ENCODE results near the gene CYP19A1.

Gene CYP19A1

DNA sequence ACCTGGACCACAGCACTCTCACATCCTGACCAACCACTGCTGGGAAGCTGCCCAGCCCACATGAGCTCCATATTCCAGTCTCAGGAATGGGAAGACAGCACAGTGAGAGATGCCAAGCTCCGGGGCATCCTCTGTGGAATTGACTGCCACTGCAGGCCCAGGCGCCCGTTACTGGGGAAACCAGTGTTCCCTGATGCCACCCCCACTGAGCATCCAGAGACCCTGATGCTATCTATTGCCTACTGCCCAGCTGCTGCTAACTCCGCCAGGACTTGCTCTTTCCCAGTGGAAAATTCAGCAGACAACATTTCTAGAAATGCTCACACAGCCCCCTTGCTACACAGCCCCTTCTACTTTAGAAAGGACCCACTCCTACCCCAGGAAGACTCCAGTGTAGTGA is 57.6 kb downstream of the CYP19A1 start:
- no peak for DNase-seq (ENCODE audit: low read depth in 1 of 2, low spot score in 1 of 2)
- no peak overlapping the region for H3K4me3 ChIP-seq (replicated peaks; ENCODE audit: insufficient read depth, low read length)
- H3K27ac ChIP-seq (replicated peaks), result no peak overlapping the region
- H3K27me3 ChIP-seq (ENCODE audit: insufficient read depth, poor library complexity, severe bottlenecking), result no peaks in the 10 kb centered on the region
- no peak for TF ChIP-seq SPI1 (IDR thresholded peaks at IDR 0.05; ENCODE audit: borderline replicate concordance, low read depth)
- TF ChIP-seq, protein P1, sequence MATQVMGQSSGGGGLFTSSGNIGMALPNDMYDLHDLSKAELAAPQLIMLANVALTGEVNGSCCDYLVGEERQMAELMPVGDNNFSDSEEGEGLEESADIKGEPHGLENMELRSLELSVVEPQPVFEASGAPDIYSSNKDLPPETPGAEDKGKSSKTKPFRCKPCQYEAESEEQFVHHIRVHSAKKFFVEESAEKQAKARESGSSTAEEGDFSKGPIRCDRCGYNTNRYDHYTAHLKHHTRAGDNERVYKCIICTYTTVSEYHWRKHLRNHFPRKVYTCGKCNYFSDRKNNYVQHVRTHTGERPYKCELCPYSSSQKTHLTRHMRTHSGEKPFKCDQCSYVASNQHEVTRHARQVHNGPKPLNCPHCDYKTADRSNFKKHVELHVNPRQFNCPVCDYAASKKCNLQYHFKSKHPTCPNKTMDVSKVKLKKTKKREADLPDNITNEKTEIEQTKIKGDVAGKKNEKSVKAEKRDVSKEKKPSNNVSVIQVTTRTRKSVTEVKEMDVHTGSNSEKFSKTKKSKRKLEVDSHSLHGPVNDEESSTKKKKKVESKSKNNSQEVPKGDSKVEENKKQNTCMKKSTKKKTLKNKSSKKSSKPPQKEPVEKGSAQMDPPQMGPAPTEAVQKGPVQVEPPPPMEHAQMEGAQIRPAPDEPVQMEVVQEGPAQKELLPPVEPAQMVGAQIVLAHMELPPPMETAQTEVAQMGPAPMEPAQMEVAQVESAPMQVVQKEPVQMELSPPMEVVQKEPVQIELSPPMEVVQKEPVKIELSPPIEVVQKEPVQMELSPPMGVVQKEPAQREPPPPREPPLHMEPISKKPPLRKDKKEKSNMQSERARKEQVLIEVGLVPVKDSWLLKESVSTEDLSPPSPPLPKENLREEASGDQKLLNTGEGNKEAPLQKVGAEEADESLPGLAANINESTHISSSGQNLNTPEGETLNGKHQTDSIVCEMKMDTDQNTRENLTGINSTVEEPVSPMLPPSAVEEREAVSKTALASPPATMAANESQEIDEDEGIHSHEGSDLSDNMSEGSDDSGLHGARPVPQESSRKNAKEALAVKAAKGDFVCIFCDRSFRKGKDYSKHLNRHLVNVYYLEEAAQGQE (IDR thresholded peaks at IDR 0.05; ENCODE audit: insufficient replicate concordance, low read depth), result no peak
- TF ChIP-seq POLR2AphosphoS5 (IDR thresholded peaks at IDR 0.05; ENCODE audit: low read depth), result no peak
- TF ChIP-seq, protein P2, sequence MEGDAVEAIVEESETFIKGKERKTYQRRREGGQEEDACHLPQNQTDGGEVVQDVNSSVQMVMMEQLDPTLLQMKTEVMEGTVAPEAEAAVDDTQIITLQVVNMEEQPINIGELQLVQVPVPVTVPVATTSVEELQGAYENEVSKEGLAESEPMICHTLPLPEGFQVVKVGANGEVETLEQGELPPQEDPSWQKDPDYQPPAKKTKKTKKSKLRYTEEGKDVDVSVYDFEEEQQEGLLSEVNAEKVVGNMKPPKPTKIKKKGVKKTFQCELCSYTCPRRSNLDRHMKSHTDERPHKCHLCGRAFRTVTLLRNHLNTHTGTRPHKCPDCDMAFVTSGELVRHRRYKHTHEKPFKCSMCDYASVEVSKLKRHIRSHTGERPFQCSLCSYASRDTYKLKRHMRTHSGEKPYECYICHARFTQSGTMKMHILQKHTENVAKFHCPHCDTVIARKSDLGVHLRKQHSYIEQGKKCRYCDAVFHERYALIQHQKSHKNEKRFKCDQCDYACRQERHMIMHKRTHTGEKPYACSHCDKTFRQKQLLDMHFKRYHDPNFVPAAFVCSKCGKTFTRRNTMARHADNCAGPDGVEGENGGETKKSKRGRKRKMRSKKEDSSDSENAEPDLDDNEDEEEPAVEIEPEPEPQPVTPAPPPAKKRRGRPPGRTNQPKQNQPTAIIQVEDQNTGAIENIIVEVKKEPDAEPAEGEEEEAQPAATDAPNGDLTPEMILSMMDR (IDR thresholded peaks at IDR 0.05; ENCODE audit: insufficient read depth, low read length), result no peak
- no peak for TF ChIP-seq GABPA (IDR thresholded peaks at IDR 0.05; ENCODE audit: low read depth)

GRCh38 chr15:51279391-51279790 is 59.0 kb downstream of the CYP19A1 start:
- TF ChIP-seq, protein P1 (IDR thresholded peaks at IDR 0.05; ENCODE audit: insufficient replicate concordance, low read depth), result no peak
- TF ChIP-seq SPI1 (IDR thresholded peaks at IDR 0.05; ENCODE audit: borderline replicate concordance, low read depth), result no peak
- Histone ChIP-seq H3K4me3 (replicated peaks; ENCODE audit: insufficient read depth, low read length) (no peak overlapping the region), H3K27ac (replicated peaks) (no peak overlapping the region), H3K27me3 (ENCODE audit: insufficient read depth, poor library complexity, severe bottlenecking) (no peaks in the 10 kb centered on the region)
- no peak for DNase-seq (ENCODE audit: low read depth in 1 of 2, low spot score in 1 of 2)

- no peak for TF ChIP-seq GABPA (IDR thresholded peaks at IDR 0.05; ENCODE audit: low read depth)
- Histone ChIP-seq H3K27ac (replicated peaks) (no peak overlapping the region), H3K27me3 (ENCODE audit: insufficient read depth, poor library complexity, severe bottlenecking) (no peaks in the 10 kb centered on the region), H3K4me3 (replicated peaks; ENCODE audit: insufficient read depth, low read length) (no peak overlapping the region)
- DNase-seq (ENCODE audit: low read depth in 1 of 2, low spot score in 1 of 2), result no peak
These were observed 61.3 kb downstream of the CYP19A1 start for GRCh38 chr15:51277101-51277500.

- H3K27ac ChIP-seq (replicated peaks), result no peak overlapping the region
- H3K4me3 ChIP-seq (replicated peaks; ENCODE audit: insufficient read depth, low read length), result no peak overlapping the region
- no peak for DNase-seq (ENCODE audit: low read depth in 1 of 2, low spot score in 1 of 2)
- TF ChIP-seq POLR2AphosphoS5 (IDR thresholded peaks at IDR 0.05; ENCODE audit: low read depth) (no peak), SPI1 (IDR thresholded peaks at IDR 0.05; ENCODE audit: borderline replicate concordance, low read depth) (no peak), GABPA (IDR thresholded peaks at IDR 0.05; ENCODE audit: low read depth) (no peak)
- TF ChIP-seq, protein P1 (IDR thresholded peaks at IDR 0.05; ENCODE audit: insufficient replicate concordance, low read depth), result no peak
- TF ChIP-seq, protein P2 (IDR thresholded peaks at IDR 0.05; ENCODE audit: insufficient read depth, low read length), result no peak
- H3K27me3 ChIP-seq (ENCODE audit: insufficient read depth, poor library complexity, severe bottlenecking), result no peaks in the 10 kb centered on the region
These were observed 63.4 kb downstream of the CYP19A1 start for GRCh38 chr15:51274956-51275355.

Data from HL-60 (cell line).